CD4-positive, alpha-beta T cell (primary cell): ENCODE results near the gene RNF150. TPM values are rescaled to one million over a fixed set of nuclear protein-coding genes. Genes with fewer than 3 reads are reported as not detected.
"Not testable (repeated sequence)": the region's sequence is repeated elsewhere in the genome, so short reads cannot be mapped to it uniquely, and the experiment has no call there.

ENCODE experiments used
- ATAC-seq: fragments of 200-7000 bp; cut with Tn5 transposase; one replicate; pipeline ENCODE4 v1.10.0; 2022; ENCODE audit warnings: mild to moderate bottlenecking; ENCODE audit not compliant: poor library complexity
- CTCF ChIA-PET: fragments of 350-600 bp; sonication (Branson Sonifier 250); formaldehyde crosslinking; loops from one replicate; lab custom pipeline; 2021; ENCODE audit warnings: antibody characterized with exemption, inconsistent platforms; lab: Charles Lee
- POLR2A ChIA-PET: fragments of 350-600 bp; sonication (Branson Sonifier 250); formaldehyde crosslinking; loops from one replicate; lab custom pipeline; 2021; ENCODE audit warnings: antibody characterized with exemption, inconsistent platforms; lab: Charles Lee
- DNase-seq, 14 experiments: peaks; one replicate each; pipeline ENCODE4 v3.0.0-alpha.2; 2013 to 2020; ENCODE audit warnings: mixed read lengths in 2 of 14
- H3K27ac ChIP-seq, 2 donors: one replicate each; pipeline versions ENCODE4 v1.5.1 to v1.7.0; 2013; ENCODE audit warnings: low read length in 2 of 2, low read depth in 1 of 2, mild to moderate bottlenecking in 1 of 2
- H3K27me3 ChIP-seq, 2 experiments: 1 replicate in 1 of 2; 2 replicates in 1 of 2; pipeline versions ENCODE4 v1.6.1 to v1.7.0; 2013; ENCODE audit warnings: low read length in 2 of 2, control low read depth in 1 of 2, mild to moderate bottlenecking in 1 of 2, moderate library complexity in 1 of 2; ENCODE audit not compliant: insufficient read depth in 2 of 2, control insufficient read depth in 1 of 2
- H3K36me3 ChIP-seq: one replicate; pipeline ENCODE4 v1.6.1; 2013; ENCODE audit warnings: low read length, control low read depth; ENCODE audit not compliant: insufficient read depth
- H3K4me1 ChIP-seq: one replicate; pipeline ENCODE4 v1.6.1; 2013; ENCODE audit warnings: low read length, control low read depth; ENCODE audit not compliant: insufficient read depth
- H3K4me3 ChIP-seq: one replicate; pipeline ENCODE4 v1.5.1; 2013; ENCODE audit warnings: mild to moderate bottlenecking, low read length, moderate library complexity
- H3K9me3 ChIP-seq, 2 experiments: 1 replicate in 1 of 2; 2 replicates in 1 of 2; pipeline versions ENCODE4 v1.6.1 to v1.7.0; 2013; ENCODE audit warnings: low read length in 2 of 2, mild to moderate bottlenecking in 2 of 2, control low read depth in 1 of 2, moderate library complexity in 1 of 2; ENCODE audit not compliant: control insufficient read depth in 1 of 2, insufficient read depth in 1 of 2
- H3K27ac Mint-ChIP-seq: one replicate; pipeline ENCODE4 v1.8.0; 2020; ENCODE audit warnings: mixed read lengths
- H3K27me3 Mint-ChIP-seq: one replicate; pipeline ENCODE4 v1.8.0; 2021; ENCODE audit warnings: mixed read lengths
- H3K36me3 Mint-ChIP-seq: one replicate; pipeline ENCODE4 v1.8.0; 2021; ENCODE audit warnings: low read depth, mixed read lengths
- H3K4me1 Mint-ChIP-seq: one replicate; pipeline ENCODE4 v1.8.0; 2021; ENCODE audit warnings: low read depth, mixed read lengths
- H3K4me3 Mint-ChIP-seq: one replicate; pipeline ENCODE4 v1.8.0; 2020; ENCODE audit warnings: mild to moderate bottlenecking, mixed read lengths
- H3K9me3 Mint-ChIP-seq: one replicate; pipeline ENCODE4 v1.8.0; 2020; ENCODE audit warnings: mixed read lengths
- intact Hi-C, 2 experiments: fragments of 100-400 bp; cut with DNase I in 1 of 2; cut with micrococcal nuclease in 1 of 2; formaldehyde crosslinking; loops; one replicate each; pipeline versions ENCODE4 v1.15.1 to v1.9.0; 2023 to 2025; cut with DNase I, micrococcal nuclease
- total RNA-seq, 174 experiments: library from RNA in 2 of 174; stranded (reverse) in 2 of 174; gene quantifications; one replicate each; pipeline ENCODE4 v1.2.3 and lab custom pipeline; 2021 to 2026
- TF ChIP-seq, protein P1 (sequence below): fragments of 200-600 bp; IDR thresholded peaks from one replicate; pipeline ENCODE4 v1.8.0; 2022; ENCODE audit warnings: antibody characterized with exemption, mild to moderate bottlenecking

The RNF150 gene
- total RNA-seq, 2 experiments from 2014 or later, result not detected

DNA sequence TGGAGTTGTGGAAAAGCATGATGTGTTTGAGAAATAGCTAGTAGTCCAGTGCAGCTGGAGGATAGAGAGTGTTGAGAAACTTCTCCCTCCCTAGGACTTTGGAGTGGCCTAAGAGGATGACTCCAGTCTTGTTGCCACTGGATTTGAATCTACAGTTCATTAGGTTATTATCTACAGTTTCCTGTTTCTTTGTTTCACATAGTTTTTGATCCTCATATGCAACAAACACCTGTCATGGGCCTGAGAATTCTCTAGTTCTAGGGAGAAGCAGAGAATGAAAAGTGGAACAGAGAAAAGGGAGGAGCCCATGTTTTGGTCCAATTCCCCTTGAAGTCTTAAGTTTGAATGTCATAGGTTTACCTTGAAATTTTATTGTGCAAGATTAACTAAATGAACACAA lies 303.4 kb downstream of the RNF150 start:
- ATAC-seq (no peak), DNase-seq (no peak)
- peaks cover 0 to 6% of the 10 kb centered on the region in 2 experiments for H3K9me3 ChIP-seq
- H3K36me3 ChIP-seq, result no peaks in the 10 kb centered on the region
- intact Hi-C loops, result no loop called here
- no peaks in the 10 kb centered on the region for H3K36me3 Mint-ChIP-seq
- peaks cover 7% of the 10 kb centered on the region for H3K27me3 Mint-ChIP-seq
- CTCF ChIA-PET, result no interaction called here
- no peak overlapping the region for H3K4me3 ChIP-seq
- H3K27ac Mint-ChIP-seq, result no peak overlapping the region
- TF ChIP-seq, protein P1, sequence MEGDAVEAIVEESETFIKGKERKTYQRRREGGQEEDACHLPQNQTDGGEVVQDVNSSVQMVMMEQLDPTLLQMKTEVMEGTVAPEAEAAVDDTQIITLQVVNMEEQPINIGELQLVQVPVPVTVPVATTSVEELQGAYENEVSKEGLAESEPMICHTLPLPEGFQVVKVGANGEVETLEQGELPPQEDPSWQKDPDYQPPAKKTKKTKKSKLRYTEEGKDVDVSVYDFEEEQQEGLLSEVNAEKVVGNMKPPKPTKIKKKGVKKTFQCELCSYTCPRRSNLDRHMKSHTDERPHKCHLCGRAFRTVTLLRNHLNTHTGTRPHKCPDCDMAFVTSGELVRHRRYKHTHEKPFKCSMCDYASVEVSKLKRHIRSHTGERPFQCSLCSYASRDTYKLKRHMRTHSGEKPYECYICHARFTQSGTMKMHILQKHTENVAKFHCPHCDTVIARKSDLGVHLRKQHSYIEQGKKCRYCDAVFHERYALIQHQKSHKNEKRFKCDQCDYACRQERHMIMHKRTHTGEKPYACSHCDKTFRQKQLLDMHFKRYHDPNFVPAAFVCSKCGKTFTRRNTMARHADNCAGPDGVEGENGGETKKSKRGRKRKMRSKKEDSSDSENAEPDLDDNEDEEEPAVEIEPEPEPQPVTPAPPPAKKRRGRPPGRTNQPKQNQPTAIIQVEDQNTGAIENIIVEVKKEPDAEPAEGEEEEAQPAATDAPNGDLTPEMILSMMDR, result no peak
- H3K4me1 ChIP-seq, result no peaks in the 10 kb centered on the region
- no peak overlapping the region for H3K27ac ChIP-seq
- no peaks in the 10 kb centered on the region for H3K27me3 ChIP-seq
- POLR2A ChIA-PET, result no interaction called here
- H3K4me1 Mint-ChIP-seq, result no peaks in the 10 kb centered on the region
- no peak overlapping the region for H3K4me3 Mint-ChIP-seq
- H3K9me3 Mint-ChIP-seq, result no peaks in the 10 kb centered on the region

GRCh38 chr4:140826701-140827027 lies 306.6 kb downstream of the RNF150 start:
- CTCF ChIA-PET, result no interaction called here
- H3K27ac ChIP-seq, result no peak overlapping the region
- POLR2A ChIA-PET, result no interaction called here

GRCh38 chr4:140820520-140820919 lies 312.7 kb downstream of the RNF150 start:
- H3K36me3 ChIP-seq, H3K4me3 ChIP-seq, H3K4me3 Mint-ChIP-seq, H3K9me3 Mint-ChIP-seq, DNase-seq, H3K36me3 Mint-ChIP-seq, H3K27me3 ChIP-seq, CTCF ChIA-PET, ATAC-seq, H3K4me1 ChIP-seq, H3K27ac ChIP-seq, H3K27ac Mint-ChIP-seq, H3K4me1 Mint-ChIP-seq, H3K9me3 ChIP-seq, intact Hi-C loops, POLR2A ChIA-PET: not testable (repeated sequence)
- peaks cover 12% of the 10 kb centered on the region for H3K27me3 Mint-ChIP-seq

More at GRCh38 chr4:140826701-140827027, 306.6 kb downstream of the RNF150 start:
- ATAC-seq (no peak), DNase-seq (no peak)
- Mint-ChIP-seq H3K36me3 (no peaks in the 10 kb centered on the region), H3K27ac (no peak overlapping the region), H3K27me3 (peaks cover 9% of the 10 kb centered on the region), H3K4me3 (no peak overlapping the region), H3K4me1 (no peaks in the 10 kb centered on the region), H3K9me3 (no peaks in the 10 kb centered on the region)
- Histone ChIP-seq H3K4me3 (no peak overlapping the region), H3K4me1 (no peaks in the 10 kb centered on the region), H3K36me3 (no peaks in the 10 kb centered on the region), H3K9me3 (peaks cover 0 to 6% of the 10 kb centered on the region in 2 experiments), H3K27me3 (no peaks in the 10 kb centered on the region)
- intact Hi-C loops, result no loop called here
- TF ChIP-seq, protein P1, result no peak

GRCh38 chr4:140819610-140820009 lies 313.7 kb downstream of the RNF150 start:
- H3K36me3 Mint-ChIP-seq, result no peaks in the 10 kb centered on the region
- TF ChIP-seq, protein P1, result no peak
- ChIA-PET POLR2A (no interaction called here), CTCF (no interaction called here)
- no peaks in the 10 kb centered on the region for H3K27me3 ChIP-seq
- no peaks in the 10 kb centered on the region for H3K9me3 Mint-ChIP-seq
- no peak overlapping the region for H3K4me3 Mint-ChIP-seq
- ATAC-seq (no peak), DNase-seq (no peak)
- H3K9me3 ChIP-seq, result no peaks in the 10 kb centered on the region
- H3K4me1 Mint-ChIP-seq, result no peaks in the 10 kb centered on the region
- intact Hi-C loops, result no loop called here
- no peak overlapping the region for H3K27ac ChIP-seq
- no peaks in the 10 kb centered on the region for H3K4me1 ChIP-seq
- no peaks in the 10 kb centered on the region for H3K36me3 ChIP-seq
- peaks cover 8% of the 10 kb centered on the region for H3K27me3 Mint-ChIP-seq
- H3K27ac Mint-ChIP-seq, result no peak overlapping the region
- H3K4me3 ChIP-seq, result no peak overlapping the region
